Trophoblast cell (in vitro differentiated cells and primary cell): ENCODE data around the gene TSPAN12.

Experiments used
- DNase-seq, 2 donors: peaks; one replicate each; pipeline ENCODE4 v3.0.0-alpha.2; 2016
- H2AFZ ChIP-seq: 2 replicates; pipeline ENCODE4 v1.6.1; 2013; ENCODE audit warnings: low read length, moderate library complexity, mild to moderate bottlenecking; ENCODE audit not compliant: insufficient read depth, poor library complexity
- H2AK5ac ChIP-seq: 2 replicates; pipeline ENCODE4 v1.6.1; 2013; ENCODE audit warnings: mild to moderate bottlenecking, low read length
- H2BK120ac ChIP-seq: 2 replicates; pipeline ENCODE4 v1.6.1; 2013; ENCODE audit warnings: low read length, mild to moderate bottlenecking, moderate library complexity; ENCODE audit not compliant: insufficient read depth, poor library complexity
- H2BK12ac ChIP-seq: 2 replicates; pipeline ENCODE4 v1.6.1; 2013; ENCODE audit warnings: mild to moderate bottlenecking, low read length, moderate library complexity
- H2BK5ac ChIP-seq: 2 replicates; pipeline ENCODE4 v1.6.1; 2013; ENCODE audit warnings: low read length, low read depth, moderate library complexity, mild to moderate bottlenecking; ENCODE audit not compliant: poor library complexity
- H3K14ac ChIP-seq: 2 replicates; pipeline ENCODE4 v1.6.1; 2013; ENCODE audit warnings: mild to moderate bottlenecking, low read length
- H3K18ac ChIP-seq: 2 replicates; pipeline ENCODE4 v1.6.1; 2013; ENCODE audit warnings: mild to moderate bottlenecking, low read length
- H3K23ac ChIP-seq: 2 replicates; pipeline ENCODE4 v1.6.1; 2013; ENCODE audit warnings: low read length
- H3K27ac ChIP-seq: 2 replicates; pipeline ENCODE4 v1.5.1; 2013; ENCODE audit warnings: low read depth, mild to moderate bottlenecking, inconsistent platforms, low read length, moderate library complexity
- H3K27me3 ChIP-seq: 2 replicates; pipeline ENCODE4 v1.6.1; 2013; ENCODE audit warnings: inconsistent platforms, mild to moderate bottlenecking, low read length, moderate library complexity; ENCODE audit not compliant: insufficient read depth
- H3K36me3 ChIP-seq, 2 experiments: 1 replicate in 1 of 2; 2 replicates in 1 of 2; pipeline ENCODE4 v1.6.1; 2013; ENCODE audit warnings: low read length in 2 of 2, mild to moderate bottlenecking in 2 of 2, moderate library complexity in 1 of 2; ENCODE audit not compliant: insufficient read depth in 2 of 2, control insufficient read depth in 1 of 2
- H3K4ac ChIP-seq: 2 replicates; pipeline ENCODE4 v1.6.1; 2013; ENCODE audit warnings: low read depth, mild to moderate bottlenecking, low read length, moderate library complexity
- H3K4me1 ChIP-seq, 2 experiments: 1 replicate in 1 of 2; 2 replicates in 1 of 2; pipeline ENCODE4 v1.6.1; 2013; ENCODE audit warnings: low read length in 2 of 2, mild to moderate bottlenecking in 2 of 2, moderate library complexity in 1 of 2; ENCODE audit not compliant: insufficient read depth in 2 of 2, control insufficient read depth in 1 of 2
- H3K4me2 ChIP-seq: 2 replicates; pipeline ENCODE4 v1.6.1; 2013; ENCODE audit warnings: inconsistent platforms, mild to moderate bottlenecking, low read length, moderate library complexity
- H3K4me3 ChIP-seq: 2 replicates; pipeline ENCODE4 v1.5.1; 2013; ENCODE audit warnings: mild to moderate bottlenecking, low read depth, low read length, inconsistent platforms
- H3K79me1 ChIP-seq: one replicate; pipeline ENCODE4 v1.6.1; 2013; ENCODE audit warnings: low read length
- H3K79me2 ChIP-seq: 2 replicates; pipeline ENCODE4 v1.6.1; 2013; ENCODE audit warnings: low read length, mild to moderate bottlenecking; ENCODE audit not compliant: control insufficient read depth, insufficient read depth, poor library complexity
- H3K9ac ChIP-seq: 2 replicates; pipeline ENCODE4 v1.6.1; 2013; ENCODE audit warnings: mild to moderate bottlenecking, low read length
- H3K9me3 ChIP-seq: 2 replicates; pipeline ENCODE4 v1.6.1; 2013; ENCODE audit warnings: low read depth, mild to moderate bottlenecking, control low read depth, inconsistent platforms, low read length; ENCODE audit not compliant: insufficient read depth
- H4K12ac ChIP-seq: 2 replicates; pipeline ENCODE4 v1.6.1; 2013; ENCODE audit warnings: low read depth, mild to moderate bottlenecking, low read length, moderate library complexity
- H4K8ac ChIP-seq: 2 replicates; pipeline ENCODE4 v1.6.1; 2013; ENCODE audit warnings: low read depth, mild to moderate bottlenecking, low read length, moderate library complexity
- H4K91ac ChIP-seq: one replicate; pipeline ENCODE4 v1.6.1; 2013; ENCODE audit warnings: low read depth, mild to moderate bottlenecking, low read length, moderate library complexity
- WGBS: extraction: QIAGEN DNeasy Blood & Tissue Kit; methylation state at CpG from one replicate; pipeline ENCODE4 v1.1.7; 2013; ENCODE audit warnings: missing lambda C conversion rate; ENCODE audit not compliant: insufficient read length, insufficient coverage; ENCODE audit errors: extremely low coverage; 5-methylcytosine and 5-hydroxymethylcytosine counted together

TSPAN12 gene

DNA sequence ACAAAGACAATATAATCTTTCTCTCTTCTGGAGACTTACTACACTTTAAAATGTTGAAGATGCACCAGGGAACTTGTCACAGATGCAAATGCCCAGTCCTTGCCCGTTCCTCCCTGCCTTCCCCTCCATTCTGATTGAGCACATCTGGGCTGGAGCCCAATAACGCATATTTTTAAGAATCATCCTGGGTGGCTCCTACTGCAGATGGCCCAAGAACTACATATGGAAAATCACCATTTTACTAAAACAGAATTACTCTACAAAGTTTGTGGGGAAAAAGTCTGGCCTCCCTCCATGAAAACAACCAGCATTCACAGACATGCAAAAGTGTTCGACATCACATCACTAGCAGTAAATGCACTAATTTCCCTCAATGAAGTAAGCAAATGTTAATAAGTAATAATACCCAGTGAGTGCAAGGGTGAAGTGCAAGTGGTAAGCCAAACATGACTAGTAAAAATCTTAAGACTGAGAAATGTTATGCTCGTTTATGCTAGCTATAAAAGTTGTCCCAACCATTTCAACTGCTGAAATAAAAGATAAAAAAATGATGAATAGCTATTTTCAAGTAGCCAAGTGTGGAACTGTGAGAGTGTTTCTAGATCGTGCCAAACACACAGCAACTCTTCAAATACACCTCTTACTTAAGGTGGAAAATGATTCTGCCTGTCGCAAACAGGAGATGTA lies 43.5 kb downstream of the TSPAN12 start:
- H3K18ac ChIP-seq: no peak overlapping the region
- DNase-seq: no peak
- H2BK5ac ChIP-seq: no peak overlapping the region
- H3K36me3 ChIP-seq: peaks cover 0 to 3% of the 10 kb centered on the region in 2 experiments
- H2BK12ac ChIP-seq: no peak overlapping the region
- H2BK120ac ChIP-seq: no peak overlapping the region
- no peak overlapping the region for H3K4me2 ChIP-seq
- H4K12ac ChIP-seq: no peak overlapping the region
- no peak overlapping the region for H3K4me3 ChIP-seq
- no peak overlapping the region for H4K8ac ChIP-seq
- no CpG with 5 or more reads among the region's 6 CpGs for WGBS
- no peak overlapping the region for H3K4ac ChIP-seq
- H2AFZ ChIP-seq: no peak overlapping the region
- no peak overlapping the region for H4K91ac ChIP-seq
- H3K27me3 ChIP-seq: no peaks in the 10 kb centered on the region
- no peaks in the 10 kb centered on the region for H3K4me1 ChIP-seq
- H3K14ac ChIP-seq: no peak overlapping the region
- no peak overlapping the region for H3K27ac ChIP-seq
- no peak overlapping the region for H3K9ac ChIP-seq
- H3K79me2 ChIP-seq: no peaks in the 10 kb centered on the region
- no peak overlapping the region for H3K23ac ChIP-seq
- H3K79me1 ChIP-seq: no peaks in the 10 kb centered on the region
- no peak overlapping the region for H2AK5ac ChIP-seq
- no peaks in the 10 kb centered on the region for H3K9me3 ChIP-seq

DNA sequence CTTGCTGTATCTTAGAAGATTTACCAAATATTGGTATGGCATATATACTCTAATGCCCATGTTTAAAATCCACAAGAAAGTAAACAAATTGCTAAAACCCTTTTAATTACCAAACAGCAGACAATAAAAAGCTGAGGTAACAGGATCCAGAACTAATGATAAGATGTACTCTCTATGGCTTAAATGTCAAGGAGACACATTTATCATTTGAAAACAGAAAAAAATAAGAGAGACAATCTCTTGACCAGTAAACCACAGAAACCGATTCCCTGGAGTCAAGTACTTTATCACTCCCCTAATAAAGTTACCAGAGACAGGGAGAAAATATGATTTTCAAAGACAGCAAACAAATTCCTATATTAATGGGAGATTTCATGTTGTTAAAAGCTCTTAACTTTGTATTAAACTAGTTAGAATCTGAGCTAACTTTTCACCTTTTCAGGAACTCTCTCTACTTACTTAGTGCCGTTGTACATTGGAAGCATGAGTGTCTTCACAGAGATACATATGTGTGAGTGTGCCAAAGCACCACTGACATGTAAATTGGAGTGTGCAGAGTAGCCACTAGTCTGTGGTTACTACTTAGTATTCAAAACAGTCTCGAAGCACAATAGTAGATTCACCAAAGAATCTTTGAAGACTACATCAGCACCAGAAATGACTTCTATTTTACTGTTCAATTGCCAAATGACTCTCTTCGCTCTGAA lies 44.2 kb downstream of the TSPAN12 start:
- no peaks in the 10 kb centered on the region for H3K9me3 ChIP-seq
- no peak overlapping the region for H3K23ac ChIP-seq
- no peak overlapping the region for H3K9ac ChIP-seq
- DNase-seq: no peak
- no peak overlapping the region for H4K8ac ChIP-seq
- no CpG with 5 or more reads among the region's 4 CpGs for WGBS
- no peak overlapping the region for H2BK5ac ChIP-seq
- H4K91ac ChIP-seq: no peak overlapping the region
- H3K4me3 ChIP-seq: no peak overlapping the region
- H2AK5ac ChIP-seq: no peak overlapping the region
- H2BK120ac ChIP-seq: no peak overlapping the region
- no peak overlapping the region for H2BK12ac ChIP-seq
- H3K14ac ChIP-seq: no peak overlapping the region
- no peak overlapping the region for H3K18ac ChIP-seq
- H4K12ac ChIP-seq: no peak overlapping the region
- H3K27ac ChIP-seq: no peak overlapping the region
- H3K79me1 ChIP-seq: no peaks in the 10 kb centered on the region
- no peaks in the 10 kb centered on the region for H3K4me1 ChIP-seq
- no peak overlapping the region for H2AFZ ChIP-seq
- H3K4me2 ChIP-seq: no peak overlapping the region
- H3K27me3 ChIP-seq: no peaks in the 10 kb centered on the region
- H3K36me3 ChIP-seq: peaks cover 0 to 3% of the 10 kb centered on the region in 2 experiments
- H3K4ac ChIP-seq: no peak overlapping the region
- no peaks in the 10 kb centered on the region for H3K79me2 ChIP-seq

DNA sequence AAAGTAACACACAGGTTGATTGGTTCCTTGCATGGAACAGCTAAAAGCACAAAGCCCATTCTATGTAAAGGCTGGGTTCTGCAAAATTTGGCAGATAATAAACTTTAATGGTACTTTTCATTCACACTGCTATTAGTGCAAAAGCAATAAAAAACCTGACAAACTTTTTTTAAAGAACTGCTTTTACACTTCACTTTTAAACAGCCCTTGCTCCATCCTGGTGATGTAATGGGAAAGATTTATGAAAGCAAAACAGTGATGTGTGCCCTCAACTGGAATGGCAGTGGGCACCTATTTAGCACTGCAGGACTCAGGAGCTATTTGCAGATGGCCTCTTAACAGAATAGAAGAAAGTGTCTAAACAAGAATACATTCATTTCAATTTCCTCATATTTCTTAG lies 44.9 kb downstream of the TSPAN12 start:
- Histone ChIP-seq H3K4ac (no peak overlapping the region), H3K9ac (no peak overlapping the region), H3K9me3 (no peaks in the 10 kb centered on the region), H3K36me3 (peaks cover 0 to 3% of the 10 kb centered on the region in 2 experiments), H2BK5ac (no peak overlapping the region), H3K18ac (no peak overlapping the region), H4K91ac (no peak overlapping the region), H4K8ac (no peak overlapping the region), H3K27me3 (no peaks in the 10 kb centered on the region), H3K14ac (no peak overlapping the region), H2AK5ac (no peak overlapping the region), H3K27ac (no peak overlapping the region), H2AFZ (no peak overlapping the region), H4K12ac (no peak overlapping the region), H3K79me2 (no peaks in the 10 kb centered on the region), H2BK120ac (no peak overlapping the region), H3K23ac (no peak overlapping the region), H3K4me2 (no peak overlapping the region), H3K79me1 (no peaks in the 10 kb centered on the region), H2BK12ac (no peak overlapping the region), H3K4me3 (no peak overlapping the region), H3K4me1 (no peaks in the 10 kb centered on the region)
- no peak for DNase-seq

DNA sequence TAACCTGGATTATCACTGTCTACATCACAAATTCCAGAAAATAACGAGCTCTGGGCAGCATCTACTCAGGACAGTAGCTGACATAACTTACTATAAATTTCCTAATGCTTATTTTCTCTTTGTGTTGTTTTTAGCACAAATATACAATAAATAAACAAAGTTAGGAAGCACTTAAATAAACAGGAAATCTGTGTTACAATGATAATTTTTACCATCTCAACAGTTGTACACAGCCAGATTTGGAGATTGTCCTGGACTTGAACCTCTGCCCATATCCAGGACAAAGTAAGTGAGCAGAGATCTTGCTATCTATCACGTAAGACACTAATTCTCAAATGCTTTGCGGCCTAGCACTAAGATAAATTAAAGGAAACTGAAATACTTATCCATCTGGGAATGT lies 48.7 kb downstream of the TSPAN12 start:
- H3K18ac ChIP-seq: no peak overlapping the region
- no peak overlapping the region for H4K91ac ChIP-seq
- H3K9ac ChIP-seq: no peak overlapping the region
- no peak overlapping the region for H4K12ac ChIP-seq
- H3K4me3 ChIP-seq: no peak overlapping the region
- H3K4me2 ChIP-seq: no peak overlapping the region
- H2BK120ac ChIP-seq: no peak overlapping the region
- no peaks in the 10 kb centered on the region for H3K79me1 ChIP-seq
- H3K27me3 ChIP-seq: no peaks in the 10 kb centered on the region
- H2BK12ac ChIP-seq: no peak overlapping the region
- WGBS: no CpG with 5 or more reads among the region's 3 CpGs
- H3K79me2 ChIP-seq: no peaks in the 10 kb centered on the region
- H2BK5ac ChIP-seq: no peak overlapping the region
- H3K4me1 ChIP-seq: no peaks in the 10 kb centered on the region
- H3K14ac ChIP-seq: no peak overlapping the region
- no peaks in the 10 kb centered on the region for H3K36me3 ChIP-seq
- no peak overlapping the region for H3K4ac ChIP-seq
- no peak overlapping the region for H2AK5ac ChIP-seq
- H2AFZ ChIP-seq: no peak overlapping the region
- no peak overlapping the region for H3K27ac ChIP-seq
- DNase-seq: no peak
- H3K23ac ChIP-seq: no peak overlapping the region
- H3K9me3 ChIP-seq: no peaks in the 10 kb centered on the region
- H4K8ac ChIP-seq: no peak overlapping the region
